H9 (cell line): Measurements from ENCODE around the gene TDP1. TPM values are rescaled to one million over a fixed set of nuclear protein-coding genes. Genes with fewer than 3 reads are reported as not detected.

Experiments used
- DNase-seq: peaks from one replicate; pipeline ENCODE4 v3.0.0-alpha.2; 2017
- H2AFZ ChIP-seq: one replicate; pipeline ENCODE4 v1.6.1; 2013; ENCODE audit warnings: mild to moderate bottlenecking, low read length, control low read depth, moderate library complexity
- H2AK5ac ChIP-seq: 2 replicates; pipeline ENCODE4 v1.6.1; 2013; ENCODE audit warnings: low read length, control low read depth, mixed read lengths; ENCODE audit not compliant: insufficient read length
- H2BK120ac ChIP-seq: one replicate; pipeline ENCODE4 v1.6.1; 2013; ENCODE audit warnings: low read depth, mild to moderate bottlenecking, low read length, control low read depth, inconsistent platforms; ENCODE audit not compliant: poor library complexity, severe bottlenecking
- H2BK12ac ChIP-seq: 2 replicates; pipeline ENCODE4 v1.6.1; 2013; ENCODE audit warnings: low read length, control low read depth, mixed read lengths, low read depth; ENCODE audit not compliant: insufficient read length
- H2BK15ac ChIP-seq: 2 replicates; pipeline ENCODE4 v1.6.1; 2013; ENCODE audit warnings: low read depth, low read length, control low read depth
- H2BK20ac ChIP-seq: one replicate; pipeline ENCODE4 v1.6.1; 2013; ENCODE audit warnings: low read depth, mild to moderate bottlenecking, low read length, control low read depth, inconsistent platforms; ENCODE audit not compliant: poor library complexity, severe bottlenecking
- H2BK5ac ChIP-seq: 2 replicates; pipeline ENCODE4 v1.6.1; 2013; ENCODE audit warnings: low read length, control low read depth, mixed read lengths; ENCODE audit not compliant: insufficient read length
- H3K14ac ChIP-seq: 2 replicates; pipeline ENCODE4 v1.6.1; 2013; ENCODE audit warnings: low read length, control low read depth; ENCODE audit not compliant: insufficient read depth
- H3K18ac ChIP-seq: 2 replicates; pipeline ENCODE4 v1.6.1; 2013; ENCODE audit warnings: low read depth, mild to moderate bottlenecking, mixed read lengths, low read length, control low read depth; ENCODE audit not compliant: insufficient read length
- H3K23ac ChIP-seq: 2 replicates; pipeline ENCODE4 v1.6.1; 2013; ENCODE audit warnings: low read length, control low read depth, mixed read lengths, low read depth; ENCODE audit not compliant: insufficient read length
- H3K23me2 ChIP-seq: 2 replicates; pipeline ENCODE4 v1.6.1; 2013; ENCODE audit warnings: low read depth, mild to moderate bottlenecking, mixed read lengths, low read length, control low read depth; ENCODE audit not compliant: insufficient read length, poor library complexity, severe bottlenecking
- H3K27ac ChIP-seq: 2 replicates; pipeline ENCODE4 v1.5.1; 2013; ENCODE audit warnings: low read length, control low read depth, mixed read lengths, low read depth; ENCODE audit not compliant: insufficient read length
- H3K27me3 ChIP-seq: 2 replicates; pipeline ENCODE4 v1.6.1; 2013; ENCODE audit warnings: low read length, control low read depth, inconsistent platforms; ENCODE audit not compliant: insufficient read depth
- H3K4ac ChIP-seq: 2 replicates; pipeline ENCODE4 v1.6.1; 2013; ENCODE audit warnings: low read depth, mild to moderate bottlenecking, control low read depth, inconsistent platforms, low read length, moderate library complexity
- H3K4me1 ChIP-seq: 2 replicates; pipeline ENCODE4 v1.6.1; 2013; ENCODE audit warnings: low read length, control low read depth, inconsistent platforms; ENCODE audit not compliant: insufficient read depth
- H3K4me2 ChIP-seq: 2 replicates; pipeline ENCODE4 v1.6.1; 2013; ENCODE audit warnings: low read length, control low read depth, mixed read lengths; ENCODE audit not compliant: insufficient read length, insufficient read depth
- H3K56ac ChIP-seq: 2 replicates; pipeline ENCODE4 v1.6.1; 2013; ENCODE audit warnings: low read depth, mild to moderate bottlenecking, mixed read lengths, low read length, control low read depth; ENCODE audit not compliant: insufficient read length
- H3K79me1 ChIP-seq: 2 replicates; pipeline ENCODE4 v1.6.1; 2013; ENCODE audit warnings: low read depth, mild to moderate bottlenecking, moderate library complexity, low read length, control low read depth, inconsistent platforms; ENCODE audit not compliant: insufficient read depth, poor library complexity, severe bottlenecking
- H3K79me2 ChIP-seq: 2 replicates; pipeline ENCODE4 v1.6.1; 2013; ENCODE audit warnings: low read length, control low read depth, inconsistent platforms; ENCODE audit not compliant: insufficient read depth
- H3K9ac ChIP-seq: 2 replicates; pipeline ENCODE4 v1.6.1; 2013; ENCODE audit warnings: low read length, control low read depth, mixed read lengths; ENCODE audit not compliant: insufficient read length; ENCODE audit errors: extremely low read depth
- H3K9me3 ChIP-seq: one replicate; pipeline ENCODE4 v1.6.1; 2013; ENCODE audit warnings: low read depth, low read length, inconsistent platforms; ENCODE audit not compliant: control insufficient read depth
- H3T11ph ChIP-seq: one replicate; pipeline ENCODE4 v1.6.1; 2013; ENCODE audit warnings: mild to moderate bottlenecking, low read length, control low read depth, inconsistent platforms
- H4K20me1 ChIP-seq: one replicate; pipeline ENCODE4 v1.6.1; 2013; ENCODE audit not compliant: control insufficient read depth, insufficient read length, insufficient read depth
- H4K5ac ChIP-seq: 2 replicates; pipeline ENCODE4 v1.6.1; 2013; ENCODE audit warnings: low read depth, mild to moderate bottlenecking, mixed read lengths, low read length, control low read depth; ENCODE audit not compliant: insufficient read length
- H4K8ac ChIP-seq: replicated peaks from 2 replicates; pipeline ENCODE4 v1.6.1; 2013; ENCODE audit warnings: low read length, control low read depth, mixed read lengths, low read depth; ENCODE audit not compliant: insufficient read length
- H4K91ac ChIP-seq: 2 replicates; pipeline ENCODE4 v1.6.1; 2013; ENCODE audit warnings: low read depth, mild to moderate bottlenecking, moderate library complexity, mixed read lengths, low read length, control low read depth; ENCODE audit not compliant: insufficient read length
- H3K27ac Mint-ChIP-seq, 3 experiments: 2 replicates in 2 of 3; 3 replicates in 1 of 3; pipeline ENCODE4 v1.8.0; 2020 to 2021; ENCODE audit warnings: mixed read lengths in 3 of 3, mild to moderate bottlenecking in 1 of 3, moderate library complexity in 1 of 3
- H3K27me3 Mint-ChIP-seq: 2 replicates; pipeline ENCODE4 v1.8.0; 2021; ENCODE audit warnings: low read depth, mild to moderate bottlenecking, moderate library complexity, mixed read lengths
- H3K36me3 Mint-ChIP-seq, 3 experiments: 2 replicates in 2 of 3; 3 replicates in 1 of 3; pipeline ENCODE4 v1.8.0; 2020 to 2021; ENCODE audit warnings: low read depth in 3 of 3, mixed read lengths in 3 of 3; ENCODE audit not compliant: insufficient read depth in 1 of 3
- H3K4me1 Mint-ChIP-seq, 2 experiments: 2 replicates each; pipeline ENCODE4 v1.8.0; 2020; ENCODE audit warnings: mixed read lengths in 2 of 2
- H3K4me3 Mint-ChIP-seq, 2 experiments: 2 replicates in 1 of 2; 3 replicates in 1 of 2; pipeline ENCODE4 v1.8.0; 2020 to 2021; ENCODE audit warnings: mild to moderate bottlenecking in 2 of 2, mixed read lengths in 2 of 2, moderate library complexity in 1 of 2
- H3K9me3 Mint-ChIP-seq, 2 experiments: 2 replicates in 1 of 2; 3 replicates in 1 of 2; pipeline ENCODE4 v1.8.0; 2020; ENCODE audit warnings: mild to moderate bottlenecking in 2 of 2, mixed read lengths in 2 of 2, moderate library complexity in 1 of 2
- WGBS: extraction: QIAGEN DNeasy Blood & Tissue Kit; methylation state at CpG from one replicate; pipeline ENCODE4 v1.1.7; 2013; ENCODE audit warnings: missing lambda C conversion rate, low lambda C conversion rate, mixed read lengths; ENCODE audit not compliant: insufficient read length; ENCODE audit errors: extremely low coverage; 5-methylcytosine and 5-hydroxymethylcytosine counted together
- total RNA-seq: library from RNA; stranded (reverse); gene quantifications from 2 replicates; pipeline ENCODE4 v1.2.1, GENCODE V29; 2021
- TF ChIP-seq, protein P1 (sequence below): fragments of 200-600 bp; sonication (generic); conservative IDR thresholded peaks from 3 replicates; pipeline ENCODE4 v1.8.0; 2021; ENCODE audit warnings: antibody characterized with exemption, mild to moderate bottlenecking

TDP1 gene
- total RNA-seq, 1 experiment from 2014 or later: 53.4 TPM

DNA sequence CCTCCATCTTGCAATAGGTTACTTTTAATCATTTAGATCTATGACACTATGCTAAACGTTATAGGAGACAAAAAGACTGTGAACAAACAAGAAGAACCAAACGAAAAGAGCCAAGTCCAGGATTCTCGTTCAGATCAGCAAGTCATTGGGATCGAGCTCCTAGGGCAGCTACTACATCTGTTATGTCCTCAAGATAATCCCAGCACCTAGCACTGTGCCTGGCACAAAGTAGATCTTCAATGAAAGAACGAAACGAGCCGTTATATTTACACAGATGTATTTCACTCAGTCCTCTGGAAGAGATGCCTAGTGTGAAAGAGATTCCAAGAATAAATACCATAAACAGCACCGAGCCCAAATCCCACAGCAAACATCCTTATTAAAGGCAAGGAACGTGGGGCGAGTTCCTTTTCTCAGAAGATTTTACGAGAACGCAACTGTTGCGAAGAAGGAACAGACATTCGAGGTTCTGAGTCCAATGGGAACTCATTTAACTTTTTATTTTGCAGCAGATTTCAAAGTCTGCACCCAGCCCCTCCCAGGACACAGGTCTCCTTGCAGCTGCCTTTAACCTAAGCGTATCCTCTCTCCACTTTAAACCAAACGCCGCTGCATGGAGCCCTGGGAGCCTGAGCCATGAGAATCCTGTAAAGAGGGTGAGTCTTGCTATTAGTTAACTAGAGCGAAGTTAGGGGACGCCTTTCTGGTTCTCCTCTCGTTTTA lies 544 bp upstream of the TDP1 start:
- peak overlapping the region in 2 of 3 experiments; percentile 80 to 82; a peak in 4 of 7 replicates for H3K27ac Mint-ChIP-seq
- Histone ChIP-seq H2BK120ac (no peak overlapping the region), H3K4ac (no peak overlapping the region), H4K5ac (no peak overlapping the region), H2BK15ac (no peak overlapping the region), H3K79me1 (peaks cover 3% of the 10 kb centered on the region), H4K20me1 (no peaks in the 10 kb centered on the region), H3K23me2 (peaks cover 19% of the 10 kb centered on the region), H2AK5ac (no peak overlapping the region), H3K56ac (no peak overlapping the region), H2BK12ac (no peak overlapping the region), H3K18ac (peak overlapping the region; percentile 66), H3K4me2 (peak overlapping the region; percentile 98), H3T11ph (no peak overlapping the region), H3K27me3 (no peaks in the 10 kb centered on the region), H3K27ac (no peak overlapping the region), H3K23ac (no peak overlapping the region), H2AFZ (peak overlapping the region; percentile 75), H3K9me3 (no peaks in the 10 kb centered on the region), H3K14ac (no peak overlapping the region), H4K91ac (no peak overlapping the region), H2BK20ac (no peak overlapping the region), H2BK5ac (no peak overlapping the region), H4K8ac (no peak overlapping the region), H3K79me2 (no peaks in the 10 kb centered on the region), H3K9ac (peak overlapping the region; percentile 59), H3K4me1 (peaks cover 3% of the 10 kb centered on the region; the same call in 1 of the 2 replicates)
- WGBS: no CpG with 5 or more reads among the region's 20 CpGs
- peaks cover 33 to 36% of the 10 kb centered on the region in 2 experiments for H3K4me1 Mint-ChIP-seq
- no peak for DNase-seq
- H3K9me3 Mint-ChIP-seq: peaks cover 0 to 2% of the 10 kb centered on the region in 2 experiments; a peak in 1 of 5 replicates
- peaks cover 14 to 37% (median 22%) of the 10 kb centered on the region in 3 experiments for H3K36me3 Mint-ChIP-seq
- no peaks in the 10 kb centered on the region; the same call in 1 of the 2 replicates for H3K27me3 Mint-ChIP-seq
- H3K4me3 Mint-ChIP-seq: peak overlapping the region; percentile 94 to 96
- TF ChIP-seq, protein P1, sequence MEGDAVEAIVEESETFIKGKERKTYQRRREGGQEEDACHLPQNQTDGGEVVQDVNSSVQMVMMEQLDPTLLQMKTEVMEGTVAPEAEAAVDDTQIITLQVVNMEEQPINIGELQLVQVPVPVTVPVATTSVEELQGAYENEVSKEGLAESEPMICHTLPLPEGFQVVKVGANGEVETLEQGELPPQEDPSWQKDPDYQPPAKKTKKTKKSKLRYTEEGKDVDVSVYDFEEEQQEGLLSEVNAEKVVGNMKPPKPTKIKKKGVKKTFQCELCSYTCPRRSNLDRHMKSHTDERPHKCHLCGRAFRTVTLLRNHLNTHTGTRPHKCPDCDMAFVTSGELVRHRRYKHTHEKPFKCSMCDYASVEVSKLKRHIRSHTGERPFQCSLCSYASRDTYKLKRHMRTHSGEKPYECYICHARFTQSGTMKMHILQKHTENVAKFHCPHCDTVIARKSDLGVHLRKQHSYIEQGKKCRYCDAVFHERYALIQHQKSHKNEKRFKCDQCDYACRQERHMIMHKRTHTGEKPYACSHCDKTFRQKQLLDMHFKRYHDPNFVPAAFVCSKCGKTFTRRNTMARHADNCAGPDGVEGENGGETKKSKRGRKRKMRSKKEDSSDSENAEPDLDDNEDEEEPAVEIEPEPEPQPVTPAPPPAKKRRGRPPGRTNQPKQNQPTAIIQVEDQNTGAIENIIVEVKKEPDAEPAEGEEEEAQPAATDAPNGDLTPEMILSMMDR: no peak
